GM19025 (cell line): ENCODE data around the gene SERPINA5.

ENCODE experiments used
- ATAC-seq: cut with Tn5 transposase; IDR thresholded peaks from one replicate; pipeline ENCODE4 v1.9.1; 2021; ENCODE audit warnings: mild to moderate bottlenecking, low read depth, moderate library complexity; ENCODE audit not compliant: unreplicated experiment

The SERPINA5 gene

GRCh38 chr14:94640721-94641631 is 59.8 kb downstream of the SERPINA5 start:
- no peak for ATAC-seq

- ATAC-seq: no peak
Observed at GRCh38 chr14:94641632-94641955, 60.4 kb downstream of the SERPINA5 start.
